Measurements from ENCODE around the gene SND1.

SND1 gene

GRCh38 chr7:127997226-127997922 is 345.4 kb downstream of the SND1 start:
- DNase-seq (ENCODE audit: low read depth in 1 of 2, low spot score in 1 of 2): no peak
- Histone ChIP-seq H3K27me3 (ENCODE audit: insufficient read depth, poor library complexity, severe bottlenecking) (no peaks in the 10 kb centered on the region), H3K4me3 (replicated peaks; ENCODE audit: insufficient read depth, low read length) (no peak overlapping the region), H3K27ac (replicated peaks) (no peak overlapping the region)
- TF ChIP-seq REST (IDR thresholded peaks at IDR 0.05; ENCODE audit: insufficient replicate concordance, low read depth) (no peak), SPI1 (IDR thresholded peaks at IDR 0.05; ENCODE audit: borderline replicate concordance, low read depth) (no peak), POLR2AphosphoS5 (IDR thresholded peaks at IDR 0.05; ENCODE audit: low read depth) (no peak), CTCF (IDR thresholded peaks at IDR 0.05; ENCODE audit: insufficient read depth, low read length) (no peak), GABPA (IDR thresholded peaks at IDR 0.05; ENCODE audit: low read depth) (no peak)

GRCh38 chr7:127998671-127999070 is 346.7 kb downstream of the SND1 start:
- TF ChIP-seq GABPA (IDR thresholded peaks at IDR 0.05; ENCODE audit: low read depth): no peak
- TF ChIP-seq POLR2AphosphoS5 (IDR thresholded peaks at IDR 0.05; ENCODE audit: low read depth): no peak
- no peak for TF ChIP-seq SPI1 (IDR thresholded peaks at IDR 0.05; ENCODE audit: borderline replicate concordance, low read depth)
- TF ChIP-seq REST (IDR thresholded peaks at IDR 0.05; ENCODE audit: insufficient replicate concordance, low read depth): no peak
- TF ChIP-seq CTCF (IDR thresholded peaks at IDR 0.05; ENCODE audit: insufficient read depth, low read length): no peak
- Histone ChIP-seq H3K4me3 (replicated peaks; ENCODE audit: insufficient read depth, low read length) (no peak overlapping the region), H3K27ac (replicated peaks) (no peak overlapping the region), H3K27me3 (ENCODE audit: insufficient read depth, poor library complexity, severe bottlenecking) (no peaks in the 10 kb centered on the region)
- no peak for DNase-seq (ENCODE audit: low read depth in 1 of 2, low spot score in 1 of 2)

GRCh38 chr7:128000048-128000447 is 348.1 kb downstream of the SND1 start:
- DNase-seq (ENCODE audit: low read depth in 1 of 2, low spot score in 1 of 2): peak in 1 of 2 experiments; percentile 46
- TF ChIP-seq SPI1 (IDR thresholded peaks at IDR 0.05; ENCODE audit: borderline replicate concordance, low read depth) (no peak), GABPA (IDR thresholded peaks at IDR 0.05; ENCODE audit: low read depth) (no peak), REST (IDR thresholded peaks at IDR 0.05; ENCODE audit: insufficient replicate concordance, low read depth) (no peak), POLR2AphosphoS5 (IDR thresholded peaks at IDR 0.05; ENCODE audit: low read depth) (no peak), CTCF (IDR thresholded peaks at IDR 0.05; ENCODE audit: insufficient read depth, low read length) (no peak)
- Histone ChIP-seq H3K27ac (replicated peaks) (no peak overlapping the region), H3K4me3 (replicated peaks; ENCODE audit: insufficient read depth, low read length) (no peak overlapping the region), H3K27me3 (ENCODE audit: insufficient read depth, poor library complexity, severe bottlenecking) (no peaks in the 10 kb centered on the region)

Data from HL-60 (cell line).